ENCODE data around the gene MANEAL.

The MANEAL gene

GRCh38 chr1:37813529-37814145 is 20.0 kb downstream of the MANEAL start:
- TF ChIP-seq CTCF (IDR thresholded peaks at IDR 0.05; ENCODE audit: control insufficient read depth, insufficient read depth, low read depth, low read length, missing control alignments), result no peak

GRCh38 chr1:37814252-37814651 is 20.6 kb downstream of the MANEAL start:
- DNase-seq (ENCODE audit: low read depth), result no peak
- no peak for TF ChIP-seq CTCF (IDR thresholded peaks at IDR 0.05; ENCODE audit: control insufficient read depth, insufficient read depth, low read depth, low read length, missing control alignments)
- no peak overlapping the region for H3K4me3 ChIP-seq (ENCODE audit: control insufficient read depth, low read depth, low read length)

More at GRCh38 chr1:37813529-37814145, 20.0 kb downstream of the MANEAL start:
- H3K4me3 ChIP-seq (ENCODE audit: control insufficient read depth, low read depth, low read length), result no peak overlapping the region
- DNase-seq (ENCODE audit: low read depth), result no peak

GRCh38 chr1:37817481-37817880 is 23.8 kb downstream of the MANEAL start:
- no peak for TF ChIP-seq CTCF (IDR thresholded peaks at IDR 0.05; ENCODE audit: control insufficient read depth, insufficient read depth, low read depth, low read length, missing control alignments)
- H3K4me3 ChIP-seq (ENCODE audit: control insufficient read depth, low read depth, low read length), result no peak overlapping the region
- no peak for DNase-seq (ENCODE audit: low read depth)

GRCh38 chr1:37821481-37821880 is 27.8 kb downstream of the MANEAL start:
- no peak overlapping the region for H3K4me3 ChIP-seq (ENCODE audit: control insufficient read depth, low read depth, low read length)
- DNase-seq (ENCODE audit: low read depth), result no peak
- no peak for TF ChIP-seq CTCF (IDR thresholded peaks at IDR 0.05; ENCODE audit: control insufficient read depth, insufficient read depth, low read depth, low read length, missing control alignments)

GRCh38 chr1:37822906-37823815 is 29.5 kb downstream of the MANEAL start:
- no peak for TF ChIP-seq CTCF (IDR thresholded peaks at IDR 0.05; ENCODE audit: control insufficient read depth, insufficient read depth, low read depth, low read length, missing control alignments)
- DNase-seq (ENCODE audit: low read depth), result no peak
- no peak overlapping the region for H3K4me3 ChIP-seq (ENCODE audit: control insufficient read depth, low read depth, low read length)

GRCh38 chr1:37824001-37824400 is 30.4 kb downstream of the MANEAL start:
- no peak overlapping the region for H3K4me3 ChIP-seq (ENCODE audit: control insufficient read depth, low read depth, low read length)
- DNase-seq (ENCODE audit: low read depth), result no peak
- TF ChIP-seq CTCF (IDR thresholded peaks at IDR 0.05; ENCODE audit: control insufficient read depth, insufficient read depth, low read depth, low read length, missing control alignments), result no peak

Measured in AG09309 (cell line).